Measurements from ENCODE around the gene MYO16.
A peak's percentile ranks its signal among the peaks of the same experiment; 100 is the strongest.

MYO16 gene

DNA sequence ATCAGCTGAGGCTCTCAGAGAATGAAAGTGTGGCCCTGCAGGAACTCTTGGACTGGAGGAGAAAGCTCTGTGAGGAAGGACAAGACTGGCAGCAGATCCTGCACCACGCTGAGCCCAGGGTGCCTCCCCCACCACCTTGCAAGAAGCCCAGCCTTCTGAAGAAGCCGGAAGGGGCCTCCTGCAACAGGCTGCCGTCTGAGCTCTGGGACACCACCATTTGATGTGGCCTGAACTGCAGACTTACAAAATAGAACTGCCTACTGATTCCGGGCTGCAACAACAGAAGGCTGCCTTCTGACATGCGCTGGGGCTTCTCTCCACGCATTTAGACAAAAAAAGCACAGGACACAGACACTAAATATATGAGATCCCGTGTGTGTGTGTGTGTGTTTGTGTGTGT is 577.2 kb downstream of the MYO16 start:
- no peaks in the 10 kb centered on the region for H3K9me3 Mint-ChIP-seq
- H3K36me3 Mint-ChIP-seq (ENCODE audit: low read depth), result no peaks in the 10 kb centered on the region
- no peak for DNase-seq
- TF ChIP-seq, protein P1, sequence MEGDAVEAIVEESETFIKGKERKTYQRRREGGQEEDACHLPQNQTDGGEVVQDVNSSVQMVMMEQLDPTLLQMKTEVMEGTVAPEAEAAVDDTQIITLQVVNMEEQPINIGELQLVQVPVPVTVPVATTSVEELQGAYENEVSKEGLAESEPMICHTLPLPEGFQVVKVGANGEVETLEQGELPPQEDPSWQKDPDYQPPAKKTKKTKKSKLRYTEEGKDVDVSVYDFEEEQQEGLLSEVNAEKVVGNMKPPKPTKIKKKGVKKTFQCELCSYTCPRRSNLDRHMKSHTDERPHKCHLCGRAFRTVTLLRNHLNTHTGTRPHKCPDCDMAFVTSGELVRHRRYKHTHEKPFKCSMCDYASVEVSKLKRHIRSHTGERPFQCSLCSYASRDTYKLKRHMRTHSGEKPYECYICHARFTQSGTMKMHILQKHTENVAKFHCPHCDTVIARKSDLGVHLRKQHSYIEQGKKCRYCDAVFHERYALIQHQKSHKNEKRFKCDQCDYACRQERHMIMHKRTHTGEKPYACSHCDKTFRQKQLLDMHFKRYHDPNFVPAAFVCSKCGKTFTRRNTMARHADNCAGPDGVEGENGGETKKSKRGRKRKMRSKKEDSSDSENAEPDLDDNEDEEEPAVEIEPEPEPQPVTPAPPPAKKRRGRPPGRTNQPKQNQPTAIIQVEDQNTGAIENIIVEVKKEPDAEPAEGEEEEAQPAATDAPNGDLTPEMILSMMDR (IDR thresholded peaks at IDR 0.05), result no peak
- peaks cover 8% of the 10 kb centered on the region for H3K4me1 Mint-ChIP-seq
- no peak overlapping the region for H3K4me3 Mint-ChIP-seq
- no peak overlapping the region for H3K27ac Mint-ChIP-seq
- no peaks in the 10 kb centered on the region for H3K27me3 Mint-ChIP-seq (ENCODE audit: low read depth, poor library complexity)

DNA sequence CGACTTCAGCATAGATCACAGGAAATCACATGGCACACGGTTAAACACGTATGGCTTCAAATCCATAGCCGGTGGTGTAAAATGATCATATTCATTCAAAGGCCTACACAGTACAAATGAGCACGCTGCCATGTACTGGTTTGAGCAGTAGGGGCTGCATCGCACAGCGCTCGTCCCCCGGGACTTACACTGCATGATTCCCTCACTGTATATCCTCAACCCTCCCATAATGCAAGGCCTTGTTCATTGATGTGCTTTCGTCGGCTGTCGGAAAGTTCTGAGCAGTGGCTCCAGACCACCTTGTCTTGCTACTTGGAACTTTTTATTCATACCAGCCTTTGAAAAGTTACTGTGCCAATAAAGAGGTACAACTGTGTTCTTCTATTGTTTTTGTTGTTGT is 578.2 kb downstream of the MYO16 start:
- Mint-ChIP-seq H3K27ac (no peak overlapping the region), H3K4me1 (peaks cover 18% of the 10 kb centered on the region), H3K9me3 (no peaks in the 10 kb centered on the region), H3K4me3 (no peak overlapping the region), H3K27me3 (ENCODE audit: low read depth, poor library complexity) (no peaks in the 10 kb centered on the region), H3K36me3 (ENCODE audit: low read depth) (no peaks in the 10 kb centered on the region)
- TF ChIP-seq, protein P1 (IDR thresholded peaks at IDR 0.05), result no peak
- no peak for DNase-seq

DNA sequence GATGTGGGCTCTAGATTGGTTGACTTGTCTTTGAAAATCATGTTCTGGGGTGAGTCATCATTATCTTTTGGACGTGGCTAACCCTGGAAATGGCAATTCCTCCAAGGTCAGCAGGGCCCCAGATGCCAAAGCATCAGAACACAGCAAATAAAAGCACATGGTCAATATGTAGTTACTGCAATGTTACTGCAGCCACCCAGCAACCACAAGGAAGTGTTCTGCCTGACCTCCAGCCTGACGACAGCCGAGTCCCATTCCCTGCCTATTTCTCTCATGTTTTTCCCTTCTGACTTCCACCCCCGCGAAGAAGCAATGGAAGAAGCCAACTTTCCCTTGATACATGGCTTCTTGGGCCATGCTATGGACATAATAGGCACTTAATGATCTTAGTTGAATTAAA is 579.1 kb downstream of the MYO16 start:
- Mint-ChIP-seq H3K36me3 (ENCODE audit: low read depth) (no peaks in the 10 kb centered on the region), H3K27me3 (ENCODE audit: low read depth, poor library complexity) (peaks cover 3% of the 10 kb centered on the region)
- TF ChIP-seq, protein P1 (IDR thresholded peaks at IDR 0.05), result no peak

DNA sequence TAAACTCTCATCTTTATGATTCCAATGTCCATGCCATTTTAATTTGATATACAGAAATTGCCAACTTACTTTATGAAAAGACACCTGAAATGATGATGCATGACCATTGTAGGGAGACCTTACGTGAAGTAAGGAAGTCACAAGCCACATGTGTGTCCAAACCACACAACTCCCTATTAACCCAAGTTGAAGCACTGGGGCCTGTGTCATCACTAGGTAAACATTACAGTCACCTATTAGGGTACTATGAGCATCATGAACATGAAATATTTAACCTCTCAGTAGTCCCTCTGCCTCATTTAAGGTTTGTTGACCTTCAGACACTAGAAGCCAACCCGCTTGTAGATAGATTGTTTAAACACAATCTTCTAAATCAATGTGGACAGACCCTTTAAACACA is 580.1 kb downstream of the MYO16 start:
- Mint-ChIP-seq H3K36me3 (ENCODE audit: low read depth) (no peaks in the 10 kb centered on the region), H3K4me3 (no peak overlapping the region), H3K27ac (no peak overlapping the region), H3K27me3 (ENCODE audit: low read depth, poor library complexity) (peaks cover 3% of the 10 kb centered on the region), H3K4me1 (peaks cover 23% of the 10 kb centered on the region), H3K9me3 (no peaks in the 10 kb centered on the region)
- DNase-seq, result no peak
- TF ChIP-seq, protein P1 (IDR thresholded peaks at IDR 0.05), result no peak

More for the DNA sequence above, 579.1 kb downstream of the MYO16 start:
- H3K9me3 Mint-ChIP-seq, result no peaks in the 10 kb centered on the region
- H3K27ac Mint-ChIP-seq, result no peak overlapping the region
- no peak for DNase-seq
- peaks cover 23% of the 10 kb centered on the region for H3K4me1 Mint-ChIP-seq
- H3K4me3 Mint-ChIP-seq, result no peak overlapping the region

DNA sequence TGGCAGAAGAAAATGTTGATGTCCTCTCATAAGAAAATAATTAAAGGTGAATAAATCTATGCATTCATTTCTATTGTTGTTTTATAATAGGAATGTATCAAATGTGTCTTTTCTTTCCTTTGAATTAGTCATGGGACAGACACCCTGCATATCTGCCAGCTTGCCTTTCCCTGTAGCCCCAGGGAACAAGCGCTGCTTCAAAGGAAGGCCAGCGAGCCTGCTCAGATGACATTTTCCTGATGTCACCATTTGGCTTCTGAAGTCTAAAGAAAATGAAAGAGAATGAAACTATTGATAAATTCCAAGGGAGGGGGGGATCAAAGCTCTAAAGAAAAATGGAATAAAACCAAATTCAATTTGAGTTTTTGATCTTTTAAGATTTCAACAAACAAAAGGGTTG is 582.2 kb downstream of the MYO16 start:
- H3K27me3 Mint-ChIP-seq (ENCODE audit: low read depth, poor library complexity), result peaks cover 3% of the 10 kb centered on the region
- TF ChIP-seq, protein P1 (IDR thresholded peaks at IDR 0.05), result no peak

DNA sequence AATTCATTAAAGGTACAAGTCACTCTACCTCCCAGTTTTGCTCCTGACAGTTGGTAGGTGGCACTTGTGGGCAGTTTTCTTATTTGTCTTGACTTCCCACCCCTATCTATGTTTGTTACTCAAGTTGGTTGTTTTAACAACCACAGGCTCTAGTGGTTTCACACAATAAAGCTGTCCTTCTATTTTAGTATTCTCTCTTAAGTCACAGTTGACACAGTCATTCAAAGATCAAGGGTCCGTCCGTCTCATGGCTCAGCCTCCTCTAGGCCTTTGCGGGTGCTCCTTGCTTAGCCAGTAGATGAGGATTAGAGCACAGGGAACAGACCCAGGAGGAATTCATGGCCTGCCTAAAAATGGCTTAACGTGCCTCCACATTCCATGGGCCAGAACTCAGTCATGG is 583.2 kb downstream of the MYO16 start:
- H3K27me3 Mint-ChIP-seq (ENCODE audit: low read depth, poor library complexity), result peaks cover 3% of the 10 kb centered on the region
- no peak overlapping the region for H3K27ac Mint-ChIP-seq
- TF ChIP-seq, protein P1 (IDR thresholded peaks at IDR 0.05), result no peak
- peaks cover 23% of the 10 kb centered on the region for H3K4me1 Mint-ChIP-seq
- no peak overlapping the region for H3K4me3 Mint-ChIP-seq
- no peak for DNase-seq
- H3K36me3 Mint-ChIP-seq (ENCODE audit: low read depth), result no peaks in the 10 kb centered on the region
- no peaks in the 10 kb centered on the region for H3K9me3 Mint-ChIP-seq

More for the DNA sequence above, 582.2 kb downstream of the MYO16 start:
- Mint-ChIP-seq H3K4me1 (peaks cover 23% of the 10 kb centered on the region), H3K36me3 (ENCODE audit: low read depth) (no peaks in the 10 kb centered on the region), H3K4me3 (no peak overlapping the region), H3K9me3 (no peaks in the 10 kb centered on the region), H3K27ac (peak overlapping the region; percentile 72)
- DNase-seq, result no peak

Measured in nephron progenitor cell (in vitro differentiated cells).